HS-5 (cell line): ENCODE data around the gene BTBD8.
"Not testable (repeated sequence)": the region's sequence is repeated elsewhere in the genome, so short reads cannot be mapped to it uniquely, and the experiment has no call there.

ENCODE experiments used
- DNase-seq: peaks from one replicate; pipeline ENCODE4 v3.0.0-alpha.2; 2012; ENCODE audit warnings: low read depth

Gene BTBD8

DNA sequence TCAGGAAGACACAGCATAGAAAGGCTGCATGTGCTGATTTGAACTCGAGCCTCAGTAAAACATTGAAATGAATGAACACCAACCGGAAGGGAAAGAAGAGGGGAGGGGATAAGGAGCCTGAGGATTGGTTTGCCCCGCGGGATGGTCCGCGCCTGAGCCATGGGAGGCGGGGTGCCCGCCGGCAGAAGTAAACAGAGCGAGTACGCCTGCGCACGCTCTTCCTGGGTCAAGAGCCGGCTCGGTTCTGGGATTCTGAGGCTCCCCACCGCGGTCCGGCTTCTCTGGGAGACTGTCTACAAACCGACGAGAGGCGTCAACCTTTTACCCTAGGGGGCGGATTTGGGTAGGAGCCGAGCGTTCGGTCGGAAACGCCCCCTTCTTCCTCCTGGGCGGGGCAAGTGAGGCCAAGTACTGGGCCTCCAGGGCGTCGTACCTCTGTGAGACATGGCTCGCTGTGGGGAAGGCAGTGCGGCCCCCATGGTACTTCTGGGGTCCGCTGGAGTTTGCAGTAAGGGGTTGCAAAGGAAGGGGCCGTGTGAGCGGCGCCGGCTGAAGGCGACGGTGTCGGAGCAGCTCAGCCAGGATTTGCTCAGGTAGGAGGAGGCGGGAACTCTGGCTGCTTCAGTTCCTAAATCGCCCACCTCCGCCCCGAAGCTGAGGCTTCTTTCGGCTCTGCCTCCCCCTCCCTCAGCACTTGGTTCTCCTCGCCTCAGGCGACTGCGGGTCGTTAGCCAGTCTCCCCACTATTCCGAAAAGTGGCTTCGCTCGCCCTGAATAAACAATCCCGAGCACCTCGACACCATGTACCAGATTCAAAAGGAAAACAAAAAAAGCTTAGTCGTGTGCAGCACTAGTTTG is at the start of gene BTBD8:
Gene BTBD8, plus strand, starts transcription at position 218 of the 858 bp plus-strand sequence. Its CDS starts 227 bp downstream, at position 445.
- peak; percentile 59 for DNase-seq

DNA sequence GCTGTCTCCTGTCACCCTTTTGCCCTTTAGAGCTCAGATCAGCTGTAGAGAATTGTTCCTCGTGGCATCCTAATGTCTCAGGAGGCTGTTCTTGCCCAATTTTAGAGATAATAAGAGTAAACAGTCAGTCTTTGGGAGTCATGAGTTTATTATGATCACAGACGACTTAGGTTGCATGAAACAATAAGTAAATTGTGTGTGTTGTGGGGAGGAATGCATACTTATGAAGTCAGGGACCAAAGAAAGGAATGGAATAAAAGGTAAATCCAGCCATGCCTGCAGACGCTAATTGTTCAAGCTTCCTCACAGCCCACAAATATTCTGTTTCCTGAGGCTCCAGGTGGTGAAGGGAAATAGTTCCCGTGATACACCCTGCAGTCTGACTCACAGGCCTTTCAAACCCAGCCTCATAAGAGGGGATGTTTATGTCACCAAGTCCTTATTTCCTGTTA is 49.5 kb upstream of the BTBD8 start:
- DNase-seq: no peak

DNA sequence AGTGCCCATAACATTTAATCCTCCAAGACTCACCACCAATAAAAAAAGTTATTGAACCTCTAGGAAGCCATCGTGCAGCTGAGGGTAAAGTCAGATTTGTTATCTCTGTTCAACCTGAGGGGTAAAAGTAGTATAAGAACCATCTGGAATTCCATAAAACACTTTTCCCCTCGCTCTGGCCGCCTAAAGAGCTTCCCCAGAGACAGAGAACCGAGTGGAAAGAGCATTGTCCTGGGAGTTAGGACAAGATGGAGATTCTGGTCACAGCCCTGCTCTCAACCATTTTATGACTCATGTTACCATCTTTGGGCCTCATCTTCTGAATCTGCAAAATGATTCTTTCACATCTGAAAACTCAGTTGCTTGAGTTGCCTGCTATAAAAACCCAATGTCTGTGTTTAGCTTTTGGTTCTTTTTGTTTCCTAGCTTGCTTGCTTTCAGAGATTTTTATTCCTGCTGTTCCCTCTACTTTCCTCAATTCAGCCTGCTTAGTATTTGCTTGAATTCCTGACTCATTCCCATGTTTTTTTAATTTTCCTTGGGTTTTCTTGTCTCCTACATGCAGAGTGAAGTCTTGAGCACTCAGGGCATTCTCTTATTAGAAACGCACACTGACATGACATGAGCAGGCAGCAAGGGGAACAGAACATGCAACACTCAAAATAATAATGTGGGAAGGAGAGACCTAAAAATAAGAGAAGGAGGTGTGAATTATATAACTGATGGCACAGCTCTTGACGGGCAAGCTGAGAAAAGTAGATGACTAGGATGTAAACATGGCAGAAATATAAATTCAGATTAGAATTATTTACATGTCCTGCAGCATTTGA is 48.6 kb upstream of the BTBD8 start:
- DNase-seq: no peak

DNA sequence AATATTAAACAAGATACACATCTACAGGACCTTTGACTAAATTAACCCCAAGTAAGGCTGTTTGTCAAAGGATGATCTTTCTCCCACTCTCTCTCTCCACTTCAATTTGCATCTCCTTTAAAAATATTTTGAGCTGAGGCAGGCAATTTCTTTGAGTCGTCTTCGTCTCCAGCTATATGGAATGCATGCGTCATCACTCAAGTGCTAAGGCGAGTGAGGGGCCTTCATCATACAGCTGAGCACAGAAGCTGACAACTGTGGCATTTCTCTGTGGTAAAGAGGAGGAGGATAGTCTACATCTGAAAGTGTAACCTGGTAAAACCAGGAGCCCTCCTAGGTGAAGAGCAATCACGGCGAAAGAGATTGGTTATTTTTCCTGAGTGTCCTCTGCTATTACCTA is 42.7 kb upstream of the BTBD8 start:
- DNase-seq: no peak

DNA sequence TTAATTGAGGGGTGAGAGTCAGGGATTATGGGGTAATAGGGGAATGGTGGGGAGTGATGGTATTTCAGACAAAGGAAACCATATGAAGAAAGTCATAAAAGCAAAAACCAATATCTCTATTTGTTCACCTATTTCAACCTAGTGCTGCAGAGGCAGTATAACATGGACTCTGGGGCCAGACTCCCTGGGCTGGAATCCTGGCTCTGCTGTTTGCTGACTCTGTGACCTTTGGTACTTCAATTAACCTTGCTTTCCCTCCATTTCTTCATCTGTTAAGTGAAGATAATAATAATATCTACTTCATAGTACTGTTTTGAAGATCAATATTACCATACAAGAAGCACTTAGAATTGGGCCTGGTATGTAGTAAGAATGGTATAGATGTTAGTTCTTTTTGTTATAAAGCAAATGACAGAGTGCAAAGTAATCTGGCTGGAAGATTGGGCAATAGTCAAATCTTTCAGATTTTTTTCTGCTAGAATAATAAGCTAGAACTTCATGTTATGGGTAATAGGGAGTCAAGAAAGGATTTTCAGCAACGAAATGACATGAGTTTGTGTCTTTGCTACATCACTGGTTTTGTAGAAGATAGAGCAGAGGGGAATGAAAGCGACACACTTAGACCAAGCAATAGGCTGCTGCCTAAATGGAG is 41.3 kb upstream of the BTBD8 start:
- DNase-seq: no peak

DNA sequence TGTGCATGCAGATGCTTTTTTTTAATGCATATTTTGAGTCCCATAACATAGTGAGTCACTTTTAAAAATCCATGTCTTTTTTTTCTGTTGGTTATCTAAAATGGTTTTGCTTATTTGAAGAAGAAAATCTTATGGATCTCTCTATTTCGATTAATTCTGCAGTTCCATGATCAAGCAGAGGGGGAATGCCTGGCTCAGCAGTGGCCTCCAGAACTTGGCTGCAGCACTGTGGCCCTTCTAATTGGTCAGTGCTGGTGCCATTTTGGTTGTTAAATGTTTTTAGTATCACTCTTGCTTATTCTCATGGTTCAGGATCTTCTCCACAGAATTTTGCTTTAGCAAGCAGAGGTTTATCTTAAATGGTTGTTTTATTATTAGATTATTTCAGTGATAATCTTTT is 39.2 kb upstream of the BTBD8 start:
- DNase-seq: no peak

DNA sequence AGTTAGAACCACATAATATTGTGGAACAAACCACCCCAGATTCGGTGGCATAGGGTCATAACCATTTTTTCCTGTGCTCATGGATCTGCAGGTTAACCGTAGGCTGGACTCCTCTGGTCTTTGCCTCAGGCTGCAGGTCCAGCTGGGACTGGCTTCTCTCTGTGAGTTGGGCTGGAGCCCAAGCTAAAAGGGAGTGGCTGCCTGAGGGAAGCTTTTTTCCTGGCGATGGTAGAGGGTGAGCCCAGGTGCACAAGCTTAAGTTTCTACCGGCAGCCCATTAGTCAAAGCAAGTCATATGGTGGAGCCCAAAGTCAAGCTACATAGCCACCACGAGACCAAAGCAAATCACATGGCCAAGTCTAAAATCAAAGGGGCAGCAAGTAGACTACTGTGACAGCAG is 36.5 kb upstream of the BTBD8 start:
- no peak for DNase-seq

DNA sequence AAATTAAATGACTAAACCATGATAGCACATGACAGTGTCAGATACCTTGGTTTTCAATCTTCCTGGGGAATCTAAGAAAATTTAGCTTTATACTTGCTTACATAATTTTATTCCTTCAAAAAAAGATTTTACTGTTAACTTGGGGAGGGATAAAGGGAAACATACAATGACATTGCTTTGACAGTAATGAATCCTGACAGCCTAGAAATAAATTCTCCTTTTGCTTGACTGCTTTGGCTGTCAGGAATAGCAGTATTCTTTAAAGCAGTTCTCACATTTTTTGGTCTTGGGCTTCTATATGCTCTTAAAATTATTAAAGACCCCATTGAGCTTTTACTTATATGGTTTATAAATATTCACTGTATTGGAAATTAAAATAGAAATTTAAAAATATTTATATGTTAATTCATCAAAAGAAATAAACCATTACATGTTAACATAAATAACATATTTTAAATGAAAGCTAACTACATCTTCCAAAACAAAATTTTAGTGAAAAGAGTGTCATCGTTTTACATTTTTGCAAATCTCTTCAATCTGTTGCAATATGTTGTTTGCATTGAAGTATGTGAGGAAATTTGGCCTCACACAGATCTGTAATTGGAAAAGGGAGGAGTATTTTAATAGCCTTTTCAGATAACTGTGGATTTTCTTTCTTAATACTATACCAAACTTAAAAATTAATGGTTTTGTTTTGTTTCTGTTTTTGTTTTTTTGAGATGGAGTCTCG is 34.2 kb upstream of the BTBD8 start:
- DNase-seq: no peak

DNA sequence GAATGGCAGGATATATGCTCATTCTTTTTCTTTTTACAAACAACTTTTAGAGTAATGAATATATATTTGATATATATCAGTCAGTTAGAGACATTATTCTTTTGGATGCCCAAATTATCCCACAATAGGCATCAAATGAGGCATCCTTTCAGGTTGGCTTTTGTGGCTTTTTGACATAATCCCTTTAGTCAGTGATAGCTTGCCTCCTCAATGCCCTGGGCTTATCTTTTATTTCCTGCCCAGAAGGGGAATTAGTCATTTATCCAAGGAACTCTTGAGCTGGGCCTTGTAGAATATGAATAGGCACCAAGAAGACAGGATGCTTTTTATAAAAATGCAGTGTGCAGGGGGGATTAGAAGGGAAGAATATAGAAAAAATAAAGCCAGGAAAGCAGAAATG is 28.2 kb upstream of the BTBD8 start:
- DNase-seq: no peak

DNA sequence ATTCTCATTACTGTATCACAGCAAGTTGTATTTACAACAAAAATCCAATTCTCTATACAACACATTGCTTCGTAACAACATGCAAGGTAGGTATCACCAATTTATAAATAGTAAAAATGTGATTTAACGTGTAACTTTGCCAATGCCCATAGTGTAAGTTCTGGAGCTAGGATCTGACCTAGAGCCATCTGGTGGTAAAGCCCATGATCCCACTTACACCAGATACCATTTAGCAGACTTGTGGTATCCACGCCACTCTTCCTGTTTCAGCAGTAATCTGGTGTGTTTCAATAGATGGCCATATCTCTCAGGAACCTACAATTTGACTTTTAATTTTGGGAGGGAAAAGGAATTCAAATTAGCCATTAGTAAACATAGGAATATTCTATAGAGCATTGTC is 15.1 kb upstream of the BTBD8 start:
- no peak for DNase-seq

DNA sequence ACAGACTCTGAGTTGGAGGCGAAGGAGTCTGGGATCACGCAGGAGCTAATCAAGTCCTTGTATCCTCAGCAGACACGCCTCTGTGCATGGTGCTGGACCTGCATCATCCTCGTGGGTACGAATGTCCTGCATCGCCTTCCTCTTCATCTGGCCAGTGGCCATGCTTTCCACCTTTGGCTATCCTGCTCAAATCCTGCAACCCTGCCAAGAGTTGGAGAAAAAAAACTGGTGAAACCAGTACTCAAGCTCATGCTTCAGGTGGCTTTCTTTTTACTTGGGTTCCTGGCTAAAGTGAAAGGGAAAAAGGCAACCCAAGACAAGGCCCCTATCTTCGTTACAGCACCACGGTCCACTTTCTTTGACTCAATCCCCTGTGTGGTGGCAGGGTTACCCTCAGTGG is 13.8 kb upstream of the BTBD8 start:
- no peak for DNase-seq

DNA sequence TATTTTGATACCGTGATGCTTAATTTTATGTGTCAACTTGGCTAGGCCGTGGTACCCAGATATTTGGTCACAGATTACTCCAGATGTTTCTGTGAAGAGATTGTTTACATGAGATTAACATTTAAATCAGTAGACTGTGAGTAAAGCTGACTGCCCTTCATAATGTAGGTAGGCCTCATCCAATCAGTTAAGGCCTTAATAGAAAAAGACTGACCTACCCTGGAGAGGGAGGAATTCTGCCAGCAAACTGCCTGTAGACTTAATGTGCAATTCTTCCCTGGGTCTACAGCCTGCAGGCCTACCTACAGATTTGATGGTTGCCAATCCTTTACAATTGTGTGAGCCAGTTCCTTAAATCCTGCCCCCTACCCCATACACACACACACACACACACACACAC is 9.3 kb upstream of the BTBD8 start:
- no peak for DNase-seq

DNA sequence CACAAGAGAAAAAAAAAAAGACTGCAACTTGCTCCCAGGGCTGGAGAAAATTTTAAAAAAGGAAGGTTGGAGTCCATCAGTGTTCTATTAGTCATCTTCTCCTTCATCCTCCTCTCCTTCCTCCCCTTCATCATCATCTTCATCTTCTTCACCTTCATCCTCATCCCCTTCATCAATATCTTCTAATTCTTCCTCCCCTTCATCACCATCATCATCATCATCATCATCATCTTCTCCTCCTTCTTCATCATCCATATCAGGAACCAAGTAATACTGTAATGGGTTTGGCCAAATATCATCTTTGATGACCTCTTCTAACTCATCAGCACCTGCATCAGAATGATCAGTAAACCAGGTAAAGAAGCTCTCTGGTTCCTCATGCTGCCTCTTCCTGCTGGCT is 5.7 kb upstream of the BTBD8 start:
- not testable (repeated sequence) for DNase-seq

DNA sequence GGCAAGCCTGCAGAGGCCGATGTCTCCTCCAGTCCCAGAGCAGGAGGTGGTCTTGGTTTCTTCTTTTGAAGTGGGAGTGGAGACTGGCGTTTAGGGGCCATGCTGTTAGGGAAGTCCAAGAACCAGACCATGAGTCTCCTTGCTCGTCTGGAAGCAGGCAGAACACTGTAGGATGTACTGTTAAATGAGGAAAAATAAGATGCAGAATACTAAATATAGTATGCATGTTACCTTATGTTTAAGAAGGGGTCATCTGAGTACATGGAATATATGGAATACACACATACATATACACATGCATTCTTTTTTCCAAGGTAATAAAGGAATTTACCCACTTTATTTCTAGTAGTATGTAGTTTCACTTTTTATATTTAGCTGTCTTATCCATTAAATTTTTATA is 4.8 kb upstream of the BTBD8 start, which contains the start of gene SETSIP:
Gene SETSIP, minus strand, starts transcription at position 101 of the 400 bp plus-strand sequence. Its CDS starts 0 bp downstream, at position 101.
- no peak for DNase-seq

DNA sequence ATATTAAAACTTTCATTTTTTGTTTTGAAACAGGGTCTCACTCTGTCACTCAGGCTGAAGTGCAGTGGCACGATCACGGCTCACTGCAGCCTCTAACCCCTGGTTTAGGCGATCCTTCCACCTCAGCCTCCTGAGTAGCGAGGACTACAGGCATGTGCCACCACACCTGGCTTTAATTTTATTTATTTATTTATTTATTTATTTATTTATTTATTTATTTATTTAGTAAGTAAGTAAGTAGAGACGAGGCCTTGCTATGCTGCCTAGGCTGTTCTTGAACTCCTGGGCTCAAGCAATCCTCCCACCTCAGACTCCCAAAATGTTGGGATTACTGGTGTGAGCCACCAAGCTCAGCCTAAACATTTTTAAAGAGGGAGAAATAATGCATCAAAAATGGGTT is 3.8 kb upstream of the BTBD8 start:
- DNase-seq: no peak

DNA sequence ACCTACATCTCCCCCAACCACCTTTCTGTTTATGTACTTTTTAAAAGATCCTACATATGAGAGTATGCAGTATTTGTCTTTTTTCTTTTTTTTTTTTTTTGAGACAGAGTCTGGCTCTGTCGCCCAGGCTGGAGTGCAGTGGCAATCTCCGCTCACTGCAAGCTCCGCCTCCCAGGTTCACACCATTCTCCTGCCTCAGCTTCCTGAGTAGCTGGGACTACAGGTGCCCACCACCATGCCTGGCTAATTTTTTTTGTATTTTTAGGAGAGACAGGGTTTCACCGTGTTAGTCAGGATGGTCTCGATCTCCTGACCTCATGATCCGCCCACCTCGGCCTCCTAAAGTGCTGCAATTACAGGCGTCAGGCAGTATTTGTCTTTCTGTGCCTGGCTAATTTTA is 2.1 kb upstream of the BTBD8 start:
- DNase-seq: not testable (repeated sequence)

DNA sequence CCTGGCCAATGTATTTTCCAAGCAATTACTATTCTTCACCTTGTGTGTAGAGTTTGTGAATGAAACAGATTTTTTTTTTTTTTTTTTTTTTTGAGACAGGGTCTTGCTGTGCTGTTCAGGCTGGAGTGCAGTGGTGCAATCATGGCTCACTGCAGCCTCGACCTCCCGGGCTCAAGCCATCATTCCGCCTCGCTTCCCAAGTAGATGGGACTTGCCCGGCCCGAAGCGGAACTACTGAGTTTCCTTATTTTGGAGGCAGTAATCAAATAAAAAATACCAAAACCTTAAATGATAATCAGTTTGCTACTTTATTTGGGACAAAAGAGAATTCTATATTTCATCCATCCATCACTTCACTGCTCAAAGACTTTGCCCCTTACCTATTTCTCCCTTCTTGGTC is 704 bp upstream of the BTBD8 start:
- no peak for DNase-seq

DNA sequence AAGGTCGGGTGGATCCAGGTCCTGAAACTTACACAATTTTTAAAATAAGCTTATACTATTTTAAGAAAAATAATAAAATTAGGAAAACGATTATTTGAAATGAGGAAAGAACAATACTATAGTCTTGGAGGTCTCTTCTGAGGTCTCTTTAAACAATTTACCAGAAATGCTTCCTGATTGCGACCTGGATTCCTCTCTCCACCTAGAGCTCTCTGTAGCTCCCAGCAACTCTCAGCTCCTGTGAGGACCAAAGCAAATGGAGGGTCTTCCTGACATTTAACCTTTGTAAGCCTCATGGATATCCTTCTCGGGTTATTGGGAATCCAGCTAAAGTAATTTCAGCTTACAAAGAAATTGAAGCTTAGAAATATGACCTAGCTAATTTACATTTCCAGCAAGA is 886 bp downstream of the BTBD8 start:
- DNase-seq: no peak

DNA sequence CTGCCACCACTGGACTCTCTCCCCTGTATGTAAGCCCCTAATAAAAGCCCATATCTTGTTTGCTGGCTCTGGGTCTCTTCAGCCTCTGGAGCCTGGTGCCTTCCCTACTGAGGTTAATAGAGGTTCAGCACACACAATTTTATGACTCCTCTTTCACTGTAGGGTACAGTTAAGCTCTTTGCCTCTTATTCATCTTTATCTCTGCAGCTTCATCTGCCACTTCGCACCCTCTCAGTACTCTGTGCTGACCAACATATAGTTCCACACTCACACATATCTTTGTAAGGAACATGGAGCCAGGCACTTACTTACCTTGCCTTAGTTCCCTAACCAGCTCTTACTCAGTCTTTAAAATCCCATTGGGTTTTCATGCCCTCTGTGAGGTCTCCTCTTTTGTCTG is 4.5 kb downstream of the BTBD8 start:
- no peak for DNase-seq

DNA sequence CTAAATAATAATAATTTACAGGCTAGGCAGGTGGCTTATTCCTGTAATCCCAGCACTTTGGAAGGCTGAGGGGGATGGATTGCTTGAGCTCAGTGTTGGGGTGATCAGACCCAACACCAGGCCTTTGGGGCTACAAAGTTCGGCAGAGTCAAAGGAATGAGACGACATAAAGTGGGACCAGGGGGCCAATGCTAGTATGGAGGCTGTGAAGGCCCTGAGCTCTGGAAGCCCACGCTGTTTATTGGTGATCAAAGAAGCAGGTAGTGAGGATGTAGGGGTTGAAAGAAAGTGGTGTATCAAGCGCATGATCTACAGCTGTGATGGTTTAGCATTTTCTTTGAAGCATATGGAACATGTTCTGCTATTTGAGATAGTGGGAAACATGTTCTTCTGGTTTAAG is 5.6 kb downstream of the BTBD8 start:
- DNase-seq: no peak

DNA sequence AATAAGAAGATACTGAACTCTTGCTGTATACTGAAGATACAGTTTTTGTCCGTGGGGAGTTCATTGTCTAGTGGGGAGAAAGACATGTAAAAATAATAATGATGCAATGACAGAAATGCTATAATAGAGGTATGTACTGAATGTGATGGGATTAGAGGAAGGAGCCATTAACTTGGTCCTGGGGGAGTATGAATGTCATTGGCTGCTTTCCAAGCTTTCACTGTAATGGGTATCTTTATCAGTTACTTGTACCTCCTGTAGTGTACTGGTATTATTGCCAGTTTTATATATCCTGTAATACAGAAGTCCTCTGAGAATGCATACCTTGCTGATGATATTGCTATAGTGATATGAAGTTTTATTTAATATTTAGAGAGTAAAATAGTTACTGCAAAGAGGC is 7.4 kb downstream of the BTBD8 start:
- no peak for DNase-seq

DNA sequence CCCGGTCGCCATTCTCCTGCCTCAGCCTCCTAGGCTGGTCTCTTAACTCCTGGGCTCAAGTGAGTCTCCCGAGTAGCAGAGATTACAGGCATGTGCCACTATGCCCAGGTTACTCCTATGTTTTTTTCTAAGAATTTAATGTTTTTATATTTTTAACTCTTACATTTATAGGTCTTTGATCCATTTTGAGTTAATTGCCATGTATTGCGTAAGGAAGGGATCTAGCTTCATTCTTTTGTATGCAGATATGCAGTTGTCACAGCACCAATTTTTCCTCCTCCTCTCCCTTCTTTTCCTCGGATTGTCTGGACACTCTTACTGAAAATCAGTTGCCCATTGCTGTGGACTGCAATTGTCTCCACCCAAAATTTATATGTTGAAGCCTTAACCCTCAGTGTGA is 11.5 kb downstream of the BTBD8 start:
- no peak for DNase-seq
